HepG2 (cell line): ENCODE results near the gene PA2G4. TPM values are rescaled to one million over a fixed set of nuclear protein-coding genes. Genes with fewer than 3 reads are reported as not detected.
A peak's percentile ranks its signal among the peaks of the same experiment; 100 is the strongest.

Experiments
- DMTF1 ChIP-seq: sonication (generic); formaldehyde crosslinking; IDR thresholded peaks from 2 replicates; pipeline ENCODE4 v1.4.0; 2020; ENCODE audit warnings: mild to moderate bottlenecking, missing genetic modification reagents
- FOXK2 ChIP-seq: fragments of 450-650 bp; IDR thresholded peaks from 2 replicates; pipeline ENCODE4 v1.6.1; 2016
- HMGXB4 ChIP-seq, 2 experiments: sonication (generic) in 1 of 2; formaldehyde crosslinking in 1 of 2; IDR thresholded peaks; 2 replicates each; pipeline versions ENCODE4 v1.4.0 to v1.6.1; 2018 to 2020; ENCODE audit warnings: missing genetic modification reagents in 2 of 2, borderline replicate concordance in 1 of 2, low read depth in 1 of 2, mild to moderate bottlenecking in 1 of 2, missing biosample characterization in 1 of 2
- HOXA3 ChIP-seq: sonication (generic); formaldehyde crosslinking; IDR thresholded peaks from 2 replicates; pipeline ENCODE4 v1.5.0; 2020; ENCODE audit warnings: missing genetic modification reagents
- PRDM15 ChIP-seq: sonication (generic); formaldehyde crosslinking; IDR thresholded peaks from 2 replicates; pipeline ENCODE4 v1.4.0; 2020; ENCODE audit warnings: missing genetic modification reagents
- PREB ChIP-seq: sonication (generic); formaldehyde crosslinking; IDR thresholded peaks from 2 replicates; pipeline ENCODE4 v1.4.0; 2020; ENCODE audit warnings: missing genetic modification reagents
- SKIL ChIP-seq: sonication (generic); formaldehyde crosslinking; IDR thresholded peaks from 2 replicates; pipeline ENCODE4 v1.8.0; 2022; ENCODE audit warnings: missing genetic modification reagents, mild to moderate bottlenecking, moderate library complexity, borderline replicate concordance
- ZBTB10 ChIP-seq: sonication (generic); formaldehyde crosslinking; IDR thresholded peaks from 2 replicates; pipeline ENCODE4 v1.4.0; 2020; ENCODE audit warnings: missing genetic modification reagents, borderline replicate concordance
- ZC3H4 ChIP-seq: sonication (generic); formaldehyde crosslinking; IDR thresholded peaks from 2 replicates; pipeline ENCODE4 v1.4.0; 2020; ENCODE audit warnings: missing genetic modification reagents, borderline replicate concordance
- ZFP36L2 ChIP-seq: sonication (generic); formaldehyde crosslinking; IDR thresholded peaks from 2 replicates; pipeline ENCODE4 v1.4.0; 2020; ENCODE audit warnings: missing genetic modification reagents
- ZNF746 ChIP-seq: sonication (generic); formaldehyde crosslinking; IDR thresholded peaks from 2 replicates; pipeline ENCODE4 v1.8.0; 2022; ENCODE audit warnings: mild to moderate bottlenecking, missing genetic modification reagents
- polyA plus RNA-seq, 8 experiments: library from polyadenylated mRNA; depleted of rRNA in 3 of 8; stranded (reverse) in 7 of 8; unstranded in 1 of 8; fragments of >200 nt; fragmentation: Illumina TruSeq in 4 of 8; extraction: Trizol in 4 of 8; gene quantifications; 2 replicates each; pipeline versions ENCODE4 v1.2.1 to v1.2.3, GENCODE V29; 2011 to 2016; ENCODE audit warnings: low read depth in 4 of 8, missing spikeins in 1 of 8, mixed read lengths in 1 of 8; ENCODE audit not compliant: insufficient read depth in 1 of 8
- total RNA-seq, 5 experiments: library from RNA; depleted of rRNA; stranded (reverse); fragments of >200 nt; fragmentation: Illumina TruSeq; extraction: Trizol; gene quantifications; 2 replicates each; pipeline ENCODE4 v1.2.3, GENCODE V29; 2016; ENCODE audit warnings: low read depth in 1 of 5

PA2G4 gene
- total and polyA plus RNA-seq, 2 of the 13 experiments (the other 11 are each of a cell fraction or from before 2014, with no cell fraction given): 147 to 240 TPM

GRCh38 chr12:56080556-56081138 lies 23.7 kb upstream of the PA2G4 start (continued):
- TF ChIP-seq PRDM15 (CRISPR knock-in tag): no peak
- no peak for TF ChIP-seq ZC3H4 (CRISPR knock-in tag)
- TF ChIP-seq SKIL (CRISPR knock-in tag): peak; percentile 91; the same call in 1 of the 2 replicates
- peak; percentile 69; the same call in 1 of the 2 replicates for TF ChIP-seq ZBTB10
- peak; percentile 77 for TF ChIP-seq FOXK2
- no peak for TF ChIP-seq ZFP36L2 (CRISPR knock-in tag)
- TF ChIP-seq ZNF746 (CRISPR knock-in tag): peak; percentile 80; the same call in 1 of the 2 replicates
- TF ChIP-seq HMGXB4 (CRISPR knock-in tag; IDR thresholded peaks at IDR 0.05; ENCODE audit: borderline replicate concordance in 1 of 2, low read depth in 1 of 2): peak; percentile 77 to 80; a peak in 2 of 4 replicates
- no peak for TF ChIP-seq PREB (CRISPR knock-in tag)
- peak; percentile 57; the same call in 1 of the 2 replicates for TF ChIP-seq HOXA3 (CRISPR knock-in tag)
- no peak for TF ChIP-seq DMTF1 (CRISPR knock-in tag)
